SU-DHL-6 (cell line): Measurements from ENCODE around the gene HTD2.

ENCODE experiments used
- H2AFZ ChIP-seq: fragments of 200-600 bp; sonication (generic); 2 replicates; pipeline ENCODE4 v1.6.1; 2014; ENCODE audit warnings: low read depth, mild to moderate bottlenecking, moderate library complexity, mixed read lengths, antibody characterized with exemption, low read length; ENCODE audit not compliant: severe bottlenecking
- H3F3A ChIP-seq: fragments of 200-600 bp; shearing (Covaris generic); 2 replicates; pipeline ENCODE4 v1.6.0; 2016; ENCODE audit warnings: antibody characterized with exemption, mild to moderate bottlenecking; ENCODE audit not compliant: insufficient read depth
- H3K27ac ChIP-seq: fragments of 200-600 bp; sonication (generic); 2 replicates; pipeline ENCODE4 v1.5.1; 2016; ENCODE audit warnings: low read depth, mild to moderate bottlenecking, low read length, moderate library complexity, mixed read lengths
- H3K27me3 ChIP-seq: fragments of 200-600 bp; sonication (generic), shearing (Covaris generic); 2 replicates; pipeline ENCODE4 v1.6.0; 2014; ENCODE audit warnings: mild to moderate bottlenecking, low read length
- H3K36me3 ChIP-seq: fragments of 200-600 bp; sonication (generic); 2 replicates; pipeline ENCODE4 v1.6.1; 2014; ENCODE audit warnings: mild to moderate bottlenecking, low read length, mixed read lengths
- H3K4me2 ChIP-seq: fragments of 300-600, 200-600 bp; shearing (Covaris generic), sonication (generic); 2 replicates; pipeline ENCODE4 v1.6.0; 2014; ENCODE audit warnings: low read length, low read depth, mild to moderate bottlenecking; ENCODE audit not compliant: poor library complexity, severe bottlenecking
- H3K4me3 ChIP-seq: fragments of 200-600 bp; sonication (generic); 2 replicates; pipeline ENCODE4 v1.5.1; 2014; ENCODE audit warnings: antibody characterized with exemption, low read length, mild to moderate bottlenecking, mixed read lengths; ENCODE audit not compliant: insufficient read depth, poor library complexity, severe bottlenecking
- H3K79me2 ChIP-seq: fragments of 200-600 bp; sonication (generic); 2 replicates; pipeline ENCODE4 v1.6.1; 2014; ENCODE audit warnings: mild to moderate bottlenecking, low read length, moderate library complexity; ENCODE audit not compliant: insufficient read depth
- H3K9ac ChIP-seq: fragments of 200-600 bp; sonication (generic); 2 replicates; pipeline ENCODE4 v1.7.0; 2014; ENCODE audit warnings: mild to moderate bottlenecking, low read length
- H3K9me2 ChIP-seq: fragments of 200-600 bp; sonication (generic); replicated peaks from 2 replicates; pipeline ENCODE4 v1.6.1; 2014; ENCODE audit warnings: low read length; ENCODE audit not compliant: insufficient read depth
- H3K9me3 ChIP-seq: fragments of 200-600 bp; sonication (generic); 2 replicates; pipeline ENCODE4 v1.6.1; 2014; ENCODE audit warnings: low read length, mixed read lengths; ENCODE audit not compliant: insufficient read depth
- H4K20me1 ChIP-seq: fragments of 200-600 bp; sonication (generic); 2 replicates; pipeline ENCODE4 v1.6.1; 2014; ENCODE audit warnings: low read depth, mild to moderate bottlenecking, antibody characterized with exemption, low read length, moderate library complexity, mixed read lengths
- CTCF ChIP-seq: fragments of 200-600 bp; sonication (generic); IDR thresholded peaks from one replicate; pipeline ENCODE4 v1.5.1; 2017; ENCODE audit warnings: antibody characterized with exemption, mild to moderate bottlenecking, low read length, moderate library complexity; ENCODE audit not compliant: insufficient read depth, poor library complexity, severe bottlenecking
- EZH2phosphoT487 ChIP-seq: fragments of 200-600 bp; sonication (generic), shearing (Covaris generic); conservative IDR thresholded peaks from 2 replicates; pipeline ENCODE4 v1.6.1; 2018; ENCODE audit warnings: mild to moderate bottlenecking, antibody characterized with exemption, low read length, moderate library complexity, mixed read lengths

The HTD2 gene

GRCh38 chr3:58350627-58351013 lies 44.3 kb downstream of the HTD2 start:
- Histone ChIP-seq H3K9me3 (no peaks in the 10 kb centered on the region), H3K36me3 (no peaks in the 10 kb centered on the region), H3K4me3 (peak overlapping the region; percentile 31), H3F3A (peaks cover 93% of the 10 kb centered on the region), H3K9me2 (no peaks in the 10 kb centered on the region), H3K79me2 (peaks cover 74% of the 10 kb centered on the region), H3K27ac (peak overlapping the region; percentile 98), H2AFZ (no peak overlapping the region), H4K20me1 (no peaks in the 10 kb centered on the region), H3K9ac (peak overlapping the region; percentile 64), H3K4me2 (peak overlapping the region; percentile 81), H3K27me3 (no peaks in the 10 kb centered on the region)
- TF ChIP-seq EZH2phosphoT487 (no peak), CTCF (no peak)

GRCh38 chr3:58351920-58352319 lies 45.6 kb downstream of the HTD2 start:
- H3K9me2 ChIP-seq: no peaks in the 10 kb centered on the region
- H3K27me3 ChIP-seq: no peaks in the 10 kb centered on the region
- H4K20me1 ChIP-seq: no peaks in the 10 kb centered on the region
- peaks cover 76% of the 10 kb centered on the region for H3K79me2 ChIP-seq
- no peak for TF ChIP-seq EZH2phosphoT487
- TF ChIP-seq CTCF: peak; percentile 10
- peak overlapping the region; percentile 64 for H3K9ac ChIP-seq
- H3K4me3 ChIP-seq: peak overlapping the region; percentile 33
- H3F3A ChIP-seq: peaks cover 95% of the 10 kb centered on the region
- peak overlapping the region; percentile 81 for H3K4me2 ChIP-seq
- peak overlapping the region; percentile 98 for H3K27ac ChIP-seq
- H3K9me3 ChIP-seq: no peaks in the 10 kb centered on the region
- no peaks in the 10 kb centered on the region for H3K36me3 ChIP-seq
- no peak overlapping the region for H2AFZ ChIP-seq

- no peak for TF ChIP-seq CTCF
- TF ChIP-seq EZH2phosphoT487: no peak
- Histone ChIP-seq H3K9ac (peak overlapping the region; percentile 64), H3F3A (peaks cover 93% of the 10 kb centered on the region), H4K20me1 (no peaks in the 10 kb centered on the region), H3K79me2 (peaks cover 76% of the 10 kb centered on the region), H3K27me3 (no peaks in the 10 kb centered on the region), H3K4me3 (peak overlapping the region; percentile 33), H3K36me3 (no peaks in the 10 kb centered on the region), H3K9me2 (no peaks in the 10 kb centered on the region), H3K9me3 (no peaks in the 10 kb centered on the region), H3K27ac (peak overlapping the region; percentile 98), H3K4me2 (peak overlapping the region; percentile 81), H2AFZ (no peak overlapping the region)
Measured at GRCh38 chr3:58352626-58353025, 46.3 kb downstream of the HTD2 start.
